HG03460 (cell line): ENCODE results near the gene UTP14A.
"Not testable (repeated sequence)": the region's sequence is repeated elsewhere in the genome, so short reads cannot be mapped to it uniquely, and the experiment has no call there.

Source experiments
- ATAC-seq: cut with Tn5 transposase; IDR thresholded peaks from one replicate; pipeline ENCODE4 v1.9.1; 2021; ENCODE audit not compliant: unreplicated experiment

Gene UTP14A

GRCh38 chrX:129905787-129906580, at the start of gene UTP14A:
UTP14A (plus strand) TSS chrX:129906164; CDS start chrX:129906211, 47 bp downstream.
- peak; percentile 96 for ATAC-seq

GRCh38 chrX:129859134-129859533, 46.8 kb upstream of the UTP14A start:
- ATAC-seq = not testable (repeated sequence)

GRCh38 chrX:129866321-129866720, 39.6 kb upstream of the UTP14A start:
- not testable (repeated sequence) for ATAC-seq

GRCh38 chrX:129872524-129872923, 33.4 kb upstream of the UTP14A start:
- ATAC-seq = no peak

GRCh38 chrX:129875669-129876068, 30.3 kb upstream of the UTP14A start:
- ATAC-seq = no peak

- ATAC-seq = no peak
Observed at GRCh38 chrX:129876771-129877305, 29.1 kb upstream of the UTP14A start.

- no peak for ATAC-seq
Observed at GRCh38 chrX:129877401-129877800, 28.6 kb upstream of the UTP14A start.

- ATAC-seq = no peak
Observed at GRCh38 chrX:129900054-129900453, 5.9 kb upstream of the UTP14A start.

GRCh38 chrX:129908636-129909035, 2.7 kb downstream of the UTP14A start:
- ATAC-seq = no peak

- ATAC-seq = no peak
Observed at GRCh38 chrX:129925305-129926092, 19.5 kb downstream of the UTP14A start.

GRCh38 chrX:129930941-129931410, 25.0 kb downstream of the UTP14A start:
- ATAC-seq = no peak

GRCh38 chrX:129931411-129932015, 25.5 kb downstream of the UTP14A start:
- peak; percentile 71 for ATAC-seq

GRCh38 chrX:129932016-129932820, 26.3 kb downstream of the UTP14A start:
- ATAC-seq = peak; percentile 44

GRCh38 chrX:129932821-129933321, 26.9 kb downstream of the UTP14A start:
- ATAC-seq = peak; percentile 15

GRCh38 chrX:129933700-129934099, 27.7 kb downstream of the UTP14A start:
- ATAC-seq = no peak

GRCh38 chrX:129934461-129934860, 28.5 kb downstream of the UTP14A start:
- ATAC-seq = no peak

- ATAC-seq = no peak
Observed at GRCh38 chrX:129934952-129935351, 29.0 kb downstream of the UTP14A start.

GRCh38 chrX:129938081-129938480, 32.1 kb downstream of the UTP14A start:
- ATAC-seq = no peak

- no peak for ATAC-seq
Observed at GRCh38 chrX:129939986-129940385, 34.0 kb downstream of the UTP14A start.

GRCh38 chrX:129940721-129941120, 34.8 kb downstream of the UTP14A start:
- ATAC-seq = no peak
